ENCODE data around the gene TMBIM1. TPM values are rescaled to one million over a fixed set of nuclear protein-coding genes. Genes with fewer than 3 reads are reported as not detected.

The TMBIM1 gene
- total and polyA plus RNA-seq, 12 donors, result 25.7 to 293 (median 198) TPM

GRCh38 chr2:218294430-218295022, 2.2 kb upstream of the TMBIM1 start:
- intact Hi-C loops (cut with DNase I), result loop anchor here (5.0 kb wide), 1 partner anchor 98 kb away; no protein-coding TSS in a partner anchor
- Histone ChIP-seq H3K27me3 (no peaks in the 10 kb centered on the region), H3K36me3 (replicated peaks in 1 of 2) (no peaks in the 10 kb centered on the region), H3K27ac (peak overlapping the region in 2 of 5 donors; percentile 18 to 36), H3K4me1 (replicated peaks in 1 of 2) (peaks cover 20 to 43% of the 10 kb centered on the region in 2 donors), H3K9me3 (replicated peaks in 1 of 3) (no peaks in the 10 kb centered on the region), H3K4me3 (no peak overlapping the region)
- 78 to 87% (median 83%) methylated on average over 5 of the region's 5 CpGs for WGBS, 4 donors
- no peak for DNase-seq
- TF ChIP-seq CTCF (IDR thresholded peaks at IDR 0.05), result no peak
- TF ChIP-seq POLR2A (IDR thresholded peaks at IDR 0.05), result no peak

- peaks cover 20 to 49% of the 10 kb centered on the region in 2 donors for H3K4me1 ChIP-seq (replicated peaks in 1 of 2)
- DNase-seq, result no peak
- no peaks in the 10 kb centered on the region for H3K9me3 ChIP-seq (replicated peaks in 1 of 3)
- no peaks in the 10 kb centered on the region for H3K36me3 ChIP-seq (replicated peaks in 1 of 2)
- WGBS, 4 donors, result 60 to 71% (median 63%) methylated on average over 5 of the region's 5 CpGs
- intact Hi-C loops (cut with DNase I), result no loop called here
- H3K4me3 ChIP-seq, result no peak overlapping the region
- no peak for TF ChIP-seq POLR2A (IDR thresholded peaks at IDR 0.05)
- no peak for TF ChIP-seq CTCF (IDR thresholded peaks at IDR 0.05)
- H3K27me3 ChIP-seq, result no peaks in the 10 kb centered on the region
- H3K27ac ChIP-seq, result peak overlapping the region in 4 of 5 donors; percentile 36 to 97 (median 95)
Measured at GRCh38 chr2:218293715-218294429, 1.6 kb upstream of the TMBIM1 start.

GRCh38 chr2:218291318-218292047, 820 bp downstream of the TMBIM1 start:
- TF ChIP-seq POLR2A (IDR thresholded peaks at IDR 0.05) (no peak), CTCF (IDR thresholded peaks at IDR 0.05) (no peak)
- H3K4me1 ChIP-seq (replicated peaks in 1 of 2), result peaks cover 34 to 72% of the 10 kb centered on the region in 2 donors
- H3K9me3 ChIP-seq (replicated peaks in 1 of 3), result no peaks in the 10 kb centered on the region
- H3K27me3 ChIP-seq, result no peaks in the 10 kb centered on the region
- peak in 4 of 7 donors; percentile 42 to 53 (median 44) for DNase-seq
- WGBS, 4 donors, result 20 to 48% (median 31%) methylated on average over 8 to 12 of the region's 12 CpGs
- peak overlapping the region; percentile 81 to 97 (median 96) for H3K27ac ChIP-seq
- H3K36me3 ChIP-seq (replicated peaks in 1 of 2), result no peaks in the 10 kb centered on the region
- intact Hi-C loops (cut with DNase I), result no loop called here
- H3K4me3 ChIP-seq, result peak overlapping the region; percentile 54 to 90 (median 80)
